K562 (cell line): ENCODE results near the gene RAP1A. TPM values are rescaled to one million over a fixed set of nuclear protein-coding genes. Genes with fewer than 3 reads are reported as not detected.

ENCODE experiments used
- ATAC-seq: fragments of 200-7000 bp; cut with Tn5 transposase; 3 replicates; pipeline ENCODE4 v1.9.1; 2020; ENCODE audit warnings: moderate library complexity
- BruUV-seq: library from RNA; stranded (reverse); fragments of 400-500 nt; replicated peaks from 2 replicates; lab custom pipeline; 2021; lab: Mats Ljungman, UMichigan
- CTCF ChIA-PET: fragments of 300-600 bp; formaldehyde crosslinking; extraction: SDS; loops from one replicate; lab custom pipeline; 2021; ENCODE audit warnings: low intra/inter-chr PET ratio; lab: Yijun Ruan, JAX
- POLR2A ChIA-PET: fragments of 300-600, 350-650 bp; sonication (Branson Sonifier 250); formaldehyde crosslinking; extraction: SDS; loops from one replicate; lab custom pipeline; 2021; ENCODE audit warnings: antibody characterized with exemption, inconsistent platforms; lab: Yijun Ruan, JAX
- DNase-seq, 4 experiments: peaks; one replicate each; pipeline versions ENCODE4 v3.0.0 to v3.0.0-alpha.2; 2011 to 2018; ENCODE audit warnings: low spot score in 3 of 4, mixed read lengths in 3 of 4; ENCODE audit errors: extremely low read depth in 1 of 4
- FAIRE-seq: peaks from 2 replicates; lab custom pipeline; 2011; peaks lifted over from hg19 to GRCh38; lab: Jason Lieb, UNC
- H2AFZ ChIP-seq: 2 replicates; pipeline ENCODE4 v1.6.0; 2011; ENCODE audit warnings: low read depth, low read length, control low read depth, inconsistent platforms
- H3K27ac ChIP-seq: fragments of 200-600 bp; 3 replicates; pipeline ENCODE4 v1.8.0; 2011; ENCODE audit warnings: low read depth, mild to moderate bottlenecking, control low read depth, inconsistent platforms, low read length, moderate library complexity, mixed read lengths; ENCODE audit errors: extremely low read depth
- H3K27me3 ChIP-seq, 2 experiments: fragments of 300-600 bp in 1 of 2; 2 replicates in 1 of 2; 3 replicates in 1 of 2; pipeline versions ENCODE4 v1.6.0 to v1.8.0; 2011; ENCODE audit warnings: inconsistent platforms in 2 of 2, low read length in 2 of 2, mild to moderate bottlenecking in 1 of 2, mixed read lengths in 1 of 2, moderate library complexity in 1 of 2; ENCODE audit not compliant: control insufficient read depth in 2 of 2, insufficient read depth in 2 of 2
- H3K36me3 ChIP-seq: fragments of 300-600 bp; 3 replicates; pipeline ENCODE4 v1.8.0; 2011; ENCODE audit warnings: mild to moderate bottlenecking, low read length, inconsistent platforms; ENCODE audit not compliant: control insufficient read depth, insufficient read depth
- H3K4me1 ChIP-seq, 2 experiments: fragments of 200-600 bp in 1 of 2; replicated peaks in 1 of 2; 2 replicates in 1 of 2; 3 replicates in 1 of 2; pipeline versions ENCODE4 v1.5.1 to v1.8.0; 2011; ENCODE audit warnings: inconsistent platforms in 2 of 2, low read length in 2 of 2, mild to moderate bottlenecking in 1 of 2, mixed read lengths in 1 of 2, moderate library complexity in 1 of 2; ENCODE audit not compliant: control insufficient read depth in 2 of 2, insufficient read depth in 2 of 2
- H3K4me2 ChIP-seq: 2 replicates; pipeline ENCODE4 v1.6.1; 2011; ENCODE audit warnings: low read length, control low read depth, inconsistent platforms, mixed read lengths; ENCODE audit not compliant: insufficient read depth
- H3K4me3 ChIP-seq: fragments of 200-600 bp; sonication (generic), shearing (Covaris generic); 2 replicates; pipeline ENCODE4 v1.5.1; 2016; ENCODE audit warnings: control low read depth, inconsistent platforms
- H3K79me2 ChIP-seq: fragments of 200-600 bp; 3 replicates; pipeline ENCODE4 v1.8.0; 2011; ENCODE audit warnings: low read length, inconsistent platforms; ENCODE audit not compliant: control insufficient read depth, insufficient read depth
- H3K9ac ChIP-seq, 2 experiments: 2 replicates each; pipeline versions ENCODE4 v1.6.0 to v1.6.1; 2011; ENCODE audit warnings: low read depth in 2 of 2, low read length in 2 of 2, control low read depth in 1 of 2, inconsistent platforms in 1 of 2, mild to moderate bottlenecking in 1 of 2, mixed read lengths in 1 of 2; ENCODE audit not compliant: insufficient read depth in 1 of 2
- H3K9me1 ChIP-seq: one replicate; pipeline ENCODE4 v1.6.0; 2011; ENCODE audit warnings: inconsistent platforms, mild to moderate bottlenecking, low read length, moderate library complexity; ENCODE audit not compliant: control insufficient read depth, insufficient read depth
- H3K9me3 ChIP-seq: replicated peaks from 2 replicates; pipeline ENCODE4 v1.5.1; 2011; ENCODE audit warnings: low read depth, low read length, inconsistent platforms; ENCODE audit not compliant: control insufficient read depth, insufficient read depth
- H4K20me1 ChIP-seq: replicated peaks from 2 replicates; pipeline ENCODE4 v1.6.1; 2011; ENCODE audit warnings: low read length, inconsistent platforms, mixed read lengths; ENCODE audit not compliant: control insufficient read depth, insufficient read depth
- CBFA2T3 ChIP-seq: fragments of 450-650 bp; IDR thresholded peaks from 2 replicates; pipeline ENCODE4 v1.6.1; 2017
- CHD2 ChIP-seq: IDR thresholded peaks from 2 replicates; pipeline ENCODE4 v1.6.1; 2011; ENCODE audit warnings: low read depth, low read length
- ELF2 ChIP-seq: fragments of 250-450 bp; sonication (Bioruptor Pico); IDR thresholded peaks from 2 replicates; pipeline ENCODE4 v1.5.0; 2021; ENCODE audit warnings: mild to moderate bottlenecking
- ETV5 ChIP-seq: sonication (generic); formaldehyde crosslinking; IDR thresholded peaks from 2 replicates; pipeline ENCODE4 v1.4.0; 2020; ENCODE audit warnings: low read depth, mild to moderate bottlenecking, missing genetic modification reagents
- FOSL1 ChIP-seq: fragments of 200-800 bp; sonication (Bioruptor generic); conservative IDR thresholded peaks from 2 replicates; pipeline ENCODE4 v1.6.1; 2016; ENCODE audit warnings: missing genetic modification characterization, missing compliant biosample characterization
- FOXK1 ChIP-seq: sonication (generic); formaldehyde crosslinking; IDR thresholded peaks from 2 replicates; pipeline ENCODE4 v1.8.0; 2022; ENCODE audit warnings: missing genetic modification reagents, mild to moderate bottlenecking, borderline replicate concordance
- ILK ChIP-seq: fragments of 450-650 bp; IDR thresholded peaks from 2 replicates; pipeline ENCODE4 v1.6.1; 2016; ENCODE audit warnings: missing genetic modification characterization, low read depth, mild to moderate bottlenecking, missing compliant biosample characterization, moderate library complexity, borderline replicate concordance
- KAT2B ChIP-seq: IDR thresholded peaks from one replicate; pipeline ENCODE4 v1.6.1; 2012; ENCODE audit warnings: low read depth, mild to moderate bottlenecking, control low read depth, inconsistent platforms, low read length, moderate library complexity
- KHSRP ChIP-seq: fragments of 450-650 bp; IDR thresholded peaks from 2 replicates; pipeline ENCODE4 v1.6.1; 2017
- RHOXF2B ChIP-seq: fragments of 250-450 bp; sonication (Bioruptor Pico); conservative IDR thresholded peaks from 2 replicates; pipeline ENCODE4 v1.5.1; 2021
- SPI1 ChIP-seq: IDR thresholded peaks from 2 replicates; pipeline ENCODE4 v1.6.1; 2011; ENCODE audit warnings: low read depth, low read length, control low read depth, borderline replicate concordance
- TEAD1 ChIP-seq, 2 experiments: fragments of 450-650 bp in 1 of 2; sonication (generic) in 1 of 2; formaldehyde crosslinking; IDR thresholded peaks; 2 replicates each; pipeline versions ENCODE4 v1.4.0 to v1.8.0; 2020 to 2022; ENCODE audit warnings: mild to moderate bottlenecking in 2 of 2, missing genetic modification reagents in 1 of 2
- ZKSCAN1 ChIP-seq: fragments of 150-350 bp; IDR thresholded peaks from 2 replicates; pipeline ENCODE4 v1.6.1; 2016; ENCODE audit warnings: low read depth, low read length
- ZNF133 ChIP-seq: fragments of 250-450 bp; sonication (Bioruptor Pico); IDR thresholded peaks from 2 replicates; pipeline ENCODE4 v1.4.0; 2020; ENCODE audit warnings: mild to moderate bottlenecking
- ZNF134 ChIP-seq: fragments of 250-450 bp; sonication (Bioruptor Pico); conservative IDR thresholded peaks from 2 replicates; pipeline ENCODE4 v1.4.0; 2020
- ZNF174 ChIP-seq: fragments of 250-450 bp; sonication (Bioruptor Pico); IDR thresholded peaks from 2 replicates; pipeline ENCODE4 v1.4.0; 2020; ENCODE audit warnings: mild to moderate bottlenecking
- ZNF239 ChIP-seq: fragments of 250-450 bp; sonication (Bioruptor Pico); IDR thresholded peaks from 2 replicates; pipeline ENCODE4 v1.4.0; 2020; ENCODE audit warnings: mild to moderate bottlenecking
- ZNF384 ChIP-seq: IDR thresholded peaks from 2 replicates; pipeline ENCODE4 v1.6.1; 2012; ENCODE audit warnings: low read depth, low read length, improper control_type of control experiment
- ZNF41 ChIP-seq: fragments of 250-450 bp; sonication (Bioruptor Pico); conservative IDR thresholded peaks from 2 replicates; pipeline ENCODE4 v1.4.0; 2020; ENCODE audit warnings: mild to moderate bottlenecking
- in situ Hi-C: fragments of 300-500 bp; cut with MboI; formaldehyde crosslinking; loops from 4 replicates; pipeline ENCODE4 v1.15.0; 2018; ENCODE audit warnings: inconsistent platforms, mixed read lengths
- intact Hi-C: fragments of 100-400 bp; cut with micrococcal nuclease; formaldehyde crosslinking; loops from 2 replicates; pipeline ENCODE4 v1.14.2; 2022
- polyA plus RNA-seq, 8 experiments: library from polyadenylated mRNA; depleted of rRNA in 4 of 8; stranded (reverse) in 5 of 8; unstranded in 3 of 8; fragments of >200 nt; fragmentation: Nextera tagmentation in 2 of 8; fragmentation: Illumina TruSeq in 1 of 8; extraction: Ambion mirVana in 2 of 8; extraction: Trizol in 1 of 8; gene quantifications; 2 replicates each; pipeline versions ENCODE4 v1.2.1 to v1.2.3, GENCODE V29; 2011 to 2014; ENCODE audit warnings: inconsistent platforms in 1 of 8, missing spikeins in 1 of 8
- total RNA-seq, 7 experiments: library from RNA; depleted of rRNA in 6 of 7; stranded (reverse); fragments of >200 nt in 6 of 7; fragmentation: Illumina TruSeq in 2 of 7; extraction: Trizol in 2 of 7; gene quantifications; 2 replicates each; pipeline versions ENCODE4 v1.2.1 to v1.2.3, GENCODE V29; 2011 to 2021; ENCODE audit warnings: low replicate concordance in 1 of 7
- TF ChIP-seq, protein P1 (sequence below): IDR thresholded peaks from 3 replicates; pipeline ENCODE4 v1.6.1; 2011; ENCODE audit warnings: borderline replicate concordance, mild to moderate bottlenecking, moderate library complexity; ENCODE audit not compliant: insufficient read length; ENCODE audit errors: extremely low read depth
- TF ChIP-seq, protein P2 (sequence below): fragments of 250-450 bp; sonication (Bioruptor Pico); IDR thresholded peaks from 2 replicates; pipeline ENCODE4 v1.5.0; 2021; ENCODE audit warnings: mild to moderate bottlenecking, borderline replicate concordance

Gene RAP1A
- total and polyA plus RNA-seq, 9 of the 15 experiments (the other 6 are each of a cell fraction or from before 2014, with no cell fraction given) = 13.4 to 86.2 (median 32.5) TPM

DNA sequence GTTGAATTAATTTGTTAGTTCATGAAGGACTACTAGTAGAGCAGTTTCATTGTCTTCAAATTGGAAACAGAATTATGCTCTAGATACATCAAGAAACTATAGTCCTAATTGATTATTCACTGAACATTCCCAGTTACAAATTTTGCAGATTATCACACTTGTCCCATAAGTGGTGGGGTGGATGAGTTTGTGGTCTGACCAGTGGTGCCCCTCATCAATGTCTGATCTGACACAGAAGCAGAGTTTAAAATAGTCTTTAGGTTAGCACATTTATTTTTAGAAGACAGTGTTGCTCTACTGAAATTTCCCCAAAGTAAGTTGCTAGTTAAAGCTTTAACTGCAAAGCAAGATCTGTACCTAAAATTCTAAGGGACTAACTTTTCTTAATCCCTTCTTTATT is 76.7 kb downstream of the RAP1A start (continued):
- TF ChIP-seq, protein P1, sequence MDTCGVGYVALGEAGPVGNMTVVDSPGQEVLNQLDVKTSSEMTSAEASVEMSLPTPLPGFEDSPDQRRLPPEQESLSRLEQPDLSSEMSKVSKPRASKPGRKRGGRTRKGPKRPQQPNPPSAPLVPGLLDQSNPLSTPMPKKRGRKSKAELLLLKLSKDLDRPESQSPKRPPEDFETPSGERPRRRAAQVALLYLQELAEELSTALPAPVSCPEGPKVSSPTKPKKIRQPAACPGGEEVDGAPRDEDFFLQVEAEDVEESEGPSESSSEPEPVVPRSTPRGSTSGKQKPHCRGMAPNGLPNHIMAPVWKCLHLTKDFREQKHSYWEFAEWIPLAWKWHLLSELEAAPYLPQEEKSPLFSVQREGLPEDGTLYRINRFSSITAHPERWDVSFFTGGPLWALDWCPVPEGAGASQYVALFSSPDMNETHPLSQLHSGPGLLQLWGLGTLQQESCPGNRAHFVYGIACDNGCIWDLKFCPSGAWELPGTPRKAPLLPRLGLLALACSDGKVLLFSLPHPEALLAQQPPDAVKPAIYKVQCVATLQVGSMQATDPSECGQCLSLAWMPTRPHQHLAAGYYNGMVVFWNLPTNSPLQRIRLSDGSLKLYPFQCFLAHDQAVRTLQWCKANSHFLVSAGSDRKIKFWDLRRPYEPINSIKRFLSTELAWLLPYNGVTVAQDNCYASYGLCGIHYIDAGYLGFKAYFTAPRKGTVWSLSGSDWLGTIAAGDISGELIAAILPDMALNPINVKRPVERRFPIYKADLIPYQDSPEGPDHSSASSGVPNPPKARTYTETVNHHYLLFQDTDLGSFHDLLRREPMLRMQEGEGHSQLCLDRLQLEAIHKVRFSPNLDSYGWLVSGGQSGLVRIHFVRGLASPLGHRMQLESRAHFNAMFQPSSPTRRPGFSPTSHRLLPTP = no peak
- TF ChIP-seq FOXK1 = no peak
- no peak for TF ChIP-seq KAT2B
- no peak for TF ChIP-seq CBFA2T3
- no peak for TF ChIP-seq KHSRP

DNA sequence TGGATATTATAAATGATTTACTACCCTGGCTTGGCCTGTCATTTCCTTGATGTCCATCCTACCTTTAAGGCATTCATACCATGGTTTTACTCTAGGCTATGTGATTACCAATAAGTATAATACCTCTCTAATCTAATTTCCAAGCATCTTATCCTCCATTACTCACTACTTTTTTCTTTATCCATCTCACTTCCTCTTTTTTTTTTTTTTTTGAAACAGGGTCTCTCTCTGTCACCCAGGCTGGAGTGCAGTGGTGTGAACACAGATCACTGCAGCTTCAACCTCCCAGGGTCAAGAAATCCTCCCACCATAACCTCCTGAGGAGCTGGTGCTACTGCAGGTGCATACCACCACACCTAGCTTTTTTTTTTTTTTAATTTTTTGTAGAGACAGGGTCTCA is 79.7 kb downstream of the RAP1A start:
- Histone ChIP-seq H3K9me1 (no peaks in the 10 kb centered on the region), H3K27ac (no peak overlapping the region), H3K9ac (no peak overlapping the region), H3K4me3 (no peak overlapping the region), H3K36me3 (peaks cover 85% of the 10 kb centered on the region), H3K27me3 (no peaks in the 10 kb centered on the region), H3K4me2 (no peak overlapping the region), H3K79me2 (no peaks in the 10 kb centered on the region), H4K20me1 (no peaks in the 10 kb centered on the region), H2AFZ (no peak overlapping the region), H3K4me1 (no peaks in the 10 kb centered on the region), H3K9me3 (no peaks in the 10 kb centered on the region)
- POLR2A ChIA-PET = no interaction called here
- BruUV-seq = no TSS peak
- FAIRE-seq (no peak), DNase-seq (no peak), ATAC-seq (no peak)
- CTCF ChIA-PET = no interaction called here
- intact Hi-C loops (no loop called here), in situ Hi-C loops (no loop called here)
- TF ChIP-seq ZNF174 (CRISPR knock-in tag) = no peak
- no peak for TF ChIP-seq ZNF134 (CRISPR knock-in tag)
- no peak for TF ChIP-seq ETV5
- TF ChIP-seq, protein P2, sequence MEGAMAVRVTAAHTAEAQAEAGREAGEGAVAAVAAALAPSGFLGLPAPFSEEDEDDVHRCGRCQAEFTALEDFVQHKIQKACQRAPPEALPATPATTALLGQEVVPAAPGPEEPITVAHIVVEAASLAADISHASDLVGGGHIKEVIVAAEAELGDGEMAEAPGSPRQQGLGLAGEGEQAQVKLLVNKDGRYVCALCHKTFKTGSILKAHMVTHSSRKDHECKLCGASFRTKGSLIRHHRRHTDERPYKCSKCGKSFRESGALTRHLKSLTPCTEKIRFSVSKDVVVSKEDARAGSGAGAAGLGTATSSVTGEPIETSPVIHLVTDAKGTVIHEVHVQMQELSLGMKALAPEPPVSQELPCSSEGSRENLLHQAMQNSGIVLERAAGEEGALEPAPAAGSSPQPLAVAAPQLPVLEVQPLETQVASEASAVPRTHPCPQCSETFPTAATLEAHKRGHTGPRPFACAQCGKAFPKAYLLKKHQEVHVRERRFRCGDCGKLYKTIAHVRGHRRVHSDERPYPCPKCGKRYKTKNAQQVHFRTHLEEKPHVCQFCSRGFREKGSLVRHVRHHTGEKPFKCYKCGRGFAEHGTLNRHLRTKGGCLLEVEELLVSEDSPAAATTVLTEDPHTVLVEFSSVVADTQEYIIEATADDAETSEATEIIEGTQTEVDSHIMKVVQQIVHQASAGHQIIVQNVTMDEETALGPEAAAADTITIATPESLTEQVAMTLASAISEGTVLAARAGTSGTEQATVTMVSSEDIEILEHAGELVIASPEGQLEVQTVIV (CRISPR knock-in tag) = no peak
- TF ChIP-seq ILK (tag) = no peak
- TF ChIP-seq ZNF239 = no peak
- no peak for TF ChIP-seq ZNF133 (CRISPR knock-in tag)
- TF ChIP-seq ZKSCAN1 = no peak
- TF ChIP-seq ELF2 (CRISPR knock-in tag) = no peak
- no peak for TF ChIP-seq RHOXF2B (CRISPR knock-in tag)
- no peak for TF ChIP-seq CHD2
- no peak for TF ChIP-seq FOSL1 (tag)
- TF ChIP-seq ZNF384 = 0 out of 2 replicates have a peak, but pooled peaks have one; percentile 8
- no peak for TF ChIP-seq TEAD1 (CRISPR knock-in tag; IDR thresholded peaks at IDR 0.05)
- TF ChIP-seq ZNF41 (CRISPR knock-in tag) = no peak
- peak; percentile 70 for TF ChIP-seq SPI1
